ENCODE measurements around the gene EIF3B.
A peak's percentile ranks its signal among the peaks of the same experiment; 100 is the strongest.

DNA sequence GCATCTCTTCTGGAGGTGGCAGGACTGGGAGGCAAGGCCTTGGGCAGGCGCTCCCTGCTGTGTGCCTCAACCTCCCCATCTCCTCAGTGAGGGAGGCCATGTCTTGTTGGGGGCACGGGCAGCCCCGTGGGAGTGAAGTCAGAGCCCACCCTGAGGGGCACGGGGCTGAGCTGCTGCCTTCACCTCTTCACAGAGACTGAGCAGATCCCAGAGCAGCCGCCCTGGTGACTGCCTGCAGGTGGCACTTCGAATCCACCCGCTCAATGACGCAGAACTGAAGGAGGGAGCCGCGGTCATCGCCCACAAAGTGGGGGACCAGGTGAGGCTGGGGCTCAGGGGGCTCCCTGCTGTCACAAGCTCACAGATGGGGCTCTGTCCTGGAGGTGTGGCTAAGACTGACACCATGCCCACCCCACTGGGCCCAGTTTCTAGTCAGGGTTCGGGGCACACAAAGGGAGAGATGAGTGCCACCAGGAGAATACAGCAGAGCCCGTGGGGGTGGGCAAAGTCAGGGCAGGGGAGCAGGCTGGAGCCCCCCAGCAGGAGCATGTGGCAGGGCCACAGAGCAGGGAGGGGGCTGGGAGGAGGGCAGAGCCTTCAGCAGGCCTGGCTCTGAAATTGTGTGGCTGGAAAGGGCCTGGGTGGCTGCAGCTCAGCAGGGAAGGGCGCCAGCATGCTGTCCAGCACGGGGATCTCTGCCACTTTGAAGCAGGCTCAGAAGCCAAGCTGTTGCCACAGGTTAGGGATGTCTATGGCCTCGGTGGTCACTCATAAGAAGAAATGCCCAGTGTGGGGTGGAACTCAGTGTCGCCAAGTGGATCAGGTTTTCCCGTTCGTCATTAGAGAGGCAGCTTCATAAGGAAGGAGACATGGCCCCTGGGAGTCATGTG, 30.0 kb downstream of the EIF3B start:
- TF ChIP-seq, protein P1, sequence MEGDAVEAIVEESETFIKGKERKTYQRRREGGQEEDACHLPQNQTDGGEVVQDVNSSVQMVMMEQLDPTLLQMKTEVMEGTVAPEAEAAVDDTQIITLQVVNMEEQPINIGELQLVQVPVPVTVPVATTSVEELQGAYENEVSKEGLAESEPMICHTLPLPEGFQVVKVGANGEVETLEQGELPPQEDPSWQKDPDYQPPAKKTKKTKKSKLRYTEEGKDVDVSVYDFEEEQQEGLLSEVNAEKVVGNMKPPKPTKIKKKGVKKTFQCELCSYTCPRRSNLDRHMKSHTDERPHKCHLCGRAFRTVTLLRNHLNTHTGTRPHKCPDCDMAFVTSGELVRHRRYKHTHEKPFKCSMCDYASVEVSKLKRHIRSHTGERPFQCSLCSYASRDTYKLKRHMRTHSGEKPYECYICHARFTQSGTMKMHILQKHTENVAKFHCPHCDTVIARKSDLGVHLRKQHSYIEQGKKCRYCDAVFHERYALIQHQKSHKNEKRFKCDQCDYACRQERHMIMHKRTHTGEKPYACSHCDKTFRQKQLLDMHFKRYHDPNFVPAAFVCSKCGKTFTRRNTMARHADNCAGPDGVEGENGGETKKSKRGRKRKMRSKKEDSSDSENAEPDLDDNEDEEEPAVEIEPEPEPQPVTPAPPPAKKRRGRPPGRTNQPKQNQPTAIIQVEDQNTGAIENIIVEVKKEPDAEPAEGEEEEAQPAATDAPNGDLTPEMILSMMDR (conservative IDR thresholded peaks at IDR 0.05 in 1 of 2, IDR thresholded peaks at IDR 0.05 in 1 of 2; ENCODE audit: extremely low read depth in 1 of 2, insufficient read depth in 1 of 2, low read depth in 1 of 2, low read length in 2 of 2): peak in 1 of 2 donors; percentile 12
- no peak for TF ChIP-seq EZH2 (IDR thresholded peaks at IDR 0.05; ENCODE audit: borderline replicate concordance, low read length)

Data from mammary epithelial cell (primary cell).